ENCODE measurements around the gene ABTB2. TPM values are rescaled to one million over a fixed set of nuclear protein-coding genes. Genes with fewer than 3 reads are reported as not detected.

ABTB2 gene
- total RNA-seq, 2 experiments from 2014 or later = 0.06 to 0.09 TPM

GRCh38 chr11:34145073-34145472, 212.7 kb downstream of the ABTB2 start:
- intact Hi-C loops (cut with micrococcal nuclease; ENCODE audit: unreplicated experiment) = loop anchor here (1.0 to 5.0 kb wide), 3 partner anchors 40 to 148 kb away; partner anchors contain the start of genes CAPRIN1 and NAT10
- peak overlapping the region; percentile 50 for H3K4me2 ChIP-seq (ENCODE audit: low read length)
- no TSS peak for BruUV-seq (replicated peaks)
- H3K9me3 ChIP-seq (ENCODE audit: low read length) = no peaks in the 10 kb centered on the region
- no peak for TF ChIP-seq EZH2phosphoT487 (IDR thresholded peaks at IDR 0.05; ENCODE audit: borderline replicate concordance, low read depth, low read length)
- no peak for TF ChIP-seq CTCF (conservative IDR thresholded peaks at IDR 0.05; ENCODE audit: low read length)
- H3K27ac ChIP-seq (ENCODE audit: low read depth, low read length, poor library complexity, severe bottlenecking) = peak overlapping the region; percentile 92
- peaks cover 98% of the 10 kb centered on the region for H3K36me3 ChIP-seq (ENCODE audit: insufficient read depth, low read length)
- H4K20me1 ChIP-seq (ENCODE audit: insufficient read depth, low read length) = no peaks in the 10 kb centered on the region; the same call in 1 of the 2 replicates
- no peak overlapping the region for H2AFZ ChIP-seq (ENCODE audit: low read length)
- POLR2A ChIA-PET = interaction anchor here (0.7 to 1.2 kb wide), 3 partner anchors 9 to 40 kb away, joined by 3 to 4 read pairs (median 4); partner anchors contain the start of gene NAT10
- no peak for DNase-seq (ENCODE audit: low spot score)
- H3K4me3 ChIP-seq (ENCODE audit: low read depth, low read length, poor library complexity, severe bottlenecking) = no peak overlapping the region
- H3K4me1 ChIP-seq (ENCODE audit: insufficient read depth, low read length, poor library complexity, severe bottlenecking) = peaks cover 37% of the 10 kb centered on the region
- no peaks in the 10 kb centered on the region for H3K9me2 ChIP-seq (ENCODE audit: insufficient read depth, low read length)
- CTCF ChIA-PET (ENCODE audit: unreplicated experiment) = no interaction called here
- H3K79me2 ChIP-seq (ENCODE audit: insufficient read depth, low read depth, low read length) = no peaks in the 10 kb centered on the region

- TF ChIP-seq EZH2phosphoT487 (IDR thresholded peaks at IDR 0.05; ENCODE audit: borderline replicate concordance, low read depth, low read length) (no peak), CTCF (conservative IDR thresholded peaks at IDR 0.05; ENCODE audit: low read length) (no peak)
- no peak overlapping the region for H2AFZ ChIP-seq (ENCODE audit: low read length)
- no peaks in the 10 kb centered on the region for H3K79me2 ChIP-seq (ENCODE audit: insufficient read depth, low read depth, low read length)
- intact Hi-C loops (cut with micrococcal nuclease; ENCODE audit: unreplicated experiment) = no loop called here
- H3K9me3 ChIP-seq (ENCODE audit: low read length) = no peaks in the 10 kb centered on the region
- H3K4me2 ChIP-seq (ENCODE audit: low read length) = no peak overlapping the region
- H3K36me3 ChIP-seq (ENCODE audit: insufficient read depth, low read length) = peaks cover 98% of the 10 kb centered on the region
- CTCF ChIA-PET (ENCODE audit: unreplicated experiment) = no interaction called here
- peaks cover 37% of the 10 kb centered on the region for H3K4me1 ChIP-seq (ENCODE audit: insufficient read depth, low read length, poor library complexity, severe bottlenecking)
- H4K20me1 ChIP-seq (ENCODE audit: insufficient read depth, low read length) = no peaks in the 10 kb centered on the region; the same call in 1 of the 2 replicates
- BruUV-seq (replicated peaks) = no TSS peak
- POLR2A ChIA-PET = interaction anchor here (0.6 to 1.2 kb wide), 4 partner anchors 13 to 320 kb away, joined by 3 to 5 read pairs (median 3); partner anchors contain the start of gene NAT10
- no peak overlapping the region for H3K27ac ChIP-seq (ENCODE audit: low read depth, low read length, poor library complexity, severe bottlenecking)
- DNase-seq (ENCODE audit: low spot score) = no peak
- H3K9me2 ChIP-seq (ENCODE audit: insufficient read depth, low read length) = no peaks in the 10 kb centered on the region
- no peak overlapping the region for H3K4me3 ChIP-seq (ENCODE audit: low read depth, low read length, poor library complexity, severe bottlenecking)
Observed at GRCh38 chr11:34143048-34143447, 214.8 kb downstream of the ABTB2 start.

GRCh38 chr11:34140149-34140548, 217.7 kb downstream of the ABTB2 start:
- Histone ChIP-seq H4K20me1 (ENCODE audit: insufficient read depth, low read length) (no peaks in the 10 kb centered on the region; the same call in 1 of the 2 replicates), H3K4me1 (ENCODE audit: insufficient read depth, low read length, poor library complexity, severe bottlenecking) (peaks cover 13% of the 10 kb centered on the region), H3K4me2 (ENCODE audit: low read length) (no peak overlapping the region), H3K9me3 (ENCODE audit: low read length) (no peaks in the 10 kb centered on the region), H3K36me3 (ENCODE audit: insufficient read depth, low read length) (peaks cover 100% of the 10 kb centered on the region), H3K4me3 (ENCODE audit: low read depth, low read length, poor library complexity, severe bottlenecking) (no peak overlapping the region), H3K79me2 (ENCODE audit: insufficient read depth, low read depth, low read length) (no peaks in the 10 kb centered on the region), H3K27ac (ENCODE audit: low read depth, low read length, poor library complexity, severe bottlenecking) (no peak overlapping the region), H3K9me2 (ENCODE audit: insufficient read depth, low read length) (no peaks in the 10 kb centered on the region), H2AFZ (ENCODE audit: low read length) (no peak overlapping the region)
- ChIA-PET POLR2A (interaction anchor here (1.2 kb wide), 1 partner anchor 34 kb away, joined by 4 read pairs; no protein-coding TSS in a partner anchor), CTCF (ENCODE audit: unreplicated experiment) (no interaction called here)
- no peak for TF ChIP-seq EZH2phosphoT487 (IDR thresholded peaks at IDR 0.05; ENCODE audit: borderline replicate concordance, low read depth, low read length)
- TF ChIP-seq CTCF (conservative IDR thresholded peaks at IDR 0.05; ENCODE audit: low read length) = no peak
- intact Hi-C loops (cut with micrococcal nuclease; ENCODE audit: unreplicated experiment) = no loop called here
- no peak for DNase-seq (ENCODE audit: low spot score)
- no TSS peak for BruUV-seq (replicated peaks)
